OCI-LY7 (cell line): Measurements from ENCODE around the gene SELENOK. TPM values are rescaled to one million over a fixed set of nuclear protein-coding genes. Genes with fewer than 3 reads are reported as not detected.

Experiments
- BruUV-seq: library from RNA; stranded (reverse); fragments of 400-500 nt; replicated peaks from 2 replicates; lab custom pipeline; 2021; lab: Mats Ljungman, UMichigan
- CTCF ChIA-PET: fragments of 300-600 bp; sonication (Branson Sonifier 250); formaldehyde crosslinking; loops from one replicate; lab custom pipeline; 2022; ENCODE audit warnings: antibody characterized with exemption; ENCODE audit not compliant: unreplicated experiment; lab: Charles Lee
- POLR2A ChIA-PET: fragments of 300-600 bp; sonication (Branson Sonifier 250); formaldehyde crosslinking; loops from one replicate; lab custom pipeline; 2022; ENCODE audit warnings: antibody characterized with exemption; lab: Charles Lee
- DNase-seq: peaks from one replicate; pipeline ENCODE4 v3.0.0-alpha.2; 2015; ENCODE audit warnings: low spot score
- H2AFZ ChIP-seq: fragments of 200-600 bp; sonication (generic), shearing (Covaris generic); 2 replicates; pipeline ENCODE4 v1.6.1; 2014; ENCODE audit warnings: mild to moderate bottlenecking, antibody characterized with exemption, low read length, moderate library complexity
- H3K27ac ChIP-seq: fragments of 200-600 bp; sonication (generic); 2 replicates; pipeline ENCODE4 v1.5.1; 2014; ENCODE audit warnings: mixed run types, low read depth, mild to moderate bottlenecking, moderate library complexity, low read length, inconsistent platforms; ENCODE audit not compliant: poor library complexity, severe bottlenecking
- H3K36me3 ChIP-seq: fragments of 200-600 bp; sonication (generic); 2 replicates; pipeline ENCODE4 v1.6.1; 2014; ENCODE audit warnings: mild to moderate bottlenecking, antibody characterized with exemption, low read length, moderate library complexity, mixed read lengths; ENCODE audit not compliant: insufficient read depth
- H3K4me1 ChIP-seq: fragments of 200-600 bp; sonication (generic); 2 replicates; pipeline ENCODE4 v1.5.1; 2014; ENCODE audit warnings: mild to moderate bottlenecking, low read length; ENCODE audit not compliant: insufficient read depth, poor library complexity, severe bottlenecking
- H3K4me2 ChIP-seq: fragments of 200-600 bp; sonication (generic); 2 replicates; pipeline ENCODE4 v1.6.1; 2014; ENCODE audit warnings: mild to moderate bottlenecking, low read length
- H3K4me3 ChIP-seq: fragments of 200-600 bp; sonication (generic); 2 replicates; pipeline ENCODE4 v1.5.1; 2014; ENCODE audit warnings: mild to moderate bottlenecking, low read depth, low read length; ENCODE audit not compliant: poor library complexity, severe bottlenecking
- H3K79me2 ChIP-seq: fragments of 200-600 bp; sonication (generic); 2 replicates; pipeline ENCODE4 v1.6.1; 2016; ENCODE audit warnings: low read depth, mild to moderate bottlenecking, low read length, moderate library complexity, mixed read lengths; ENCODE audit not compliant: insufficient read depth
- H3K9me2 ChIP-seq: fragments of 200-600 bp; sonication (generic); 2 replicates; pipeline ENCODE4 v1.6.1; 2016; ENCODE audit warnings: mild to moderate bottlenecking, low read length, mixed read lengths; ENCODE audit not compliant: insufficient read depth
- H3K9me3 ChIP-seq: fragments of 200-600 bp; sonication (generic); 2 replicates; pipeline ENCODE4 v1.6.1; 2014; ENCODE audit warnings: mild to moderate bottlenecking, mixed run types, low read length, mixed read lengths
- H4K20me1 ChIP-seq: fragments of 200-600 bp; sonication (generic); 2 replicates; pipeline ENCODE4 v1.6.1; 2014; ENCODE audit warnings: mild to moderate bottlenecking, antibody characterized with exemption, low read length, moderate library complexity, mixed read lengths; ENCODE audit not compliant: insufficient read depth
- CTCF ChIP-seq: fragments of 200-600 bp; sonication (generic); conservative IDR thresholded peaks from 2 replicates; pipeline ENCODE4 v1.5.1; 2014; ENCODE audit warnings: mild to moderate bottlenecking, antibody characterized with exemption, low read length, moderate library complexity, mixed read lengths
- EZH2phosphoT487 ChIP-seq: fragments of 200-600 bp; sonication (generic); IDR thresholded peaks from 2 replicates; pipeline ENCODE4 v1.6.1; 2018; ENCODE audit warnings: low read depth, borderline replicate concordance, mild to moderate bottlenecking, mixed run types, antibody characterized with exemption, low read length, moderate library complexity, mixed read lengths
- intact Hi-C: fragments of 100-400 bp; cut with micrococcal nuclease; formaldehyde crosslinking; loops from one replicate; pipeline ENCODE4 v1.10.0; 2022; ENCODE audit not compliant: unreplicated experiment
- total RNA-seq, 2 experiments: library from RNA; depleted of rRNA in 1 of 2; stranded (reverse); fragments of >200 nt in 1 of 2; shearing (Covaris generic) in 1 of 2; gene quantifications; 2 replicates each; pipeline ENCODE4 v1.2.3, GENCODE V29; 2014 to 2022

SELENOK gene
- total RNA-seq, 2 experiments from 2014 or later: 36.7 to 48.7 TPM

- Histone ChIP-seq H3K9me2 (no peaks in the 10 kb centered on the region), H4K20me1 (no peaks in the 10 kb centered on the region), H3K36me3 (no peaks in the 10 kb centered on the region), H3K79me2 (no peaks in the 10 kb centered on the region), H3K4me2 (no peak overlapping the region), H3K9me3 (no peaks in the 10 kb centered on the region), H3K4me3 (no peak overlapping the region), H3K4me1 (no peaks in the 10 kb centered on the region), H2AFZ (no peak overlapping the region), H3K27ac (no peak overlapping the region)
- TF ChIP-seq EZH2phosphoT487 (no peak), CTCF (no peak)
- ChIA-PET CTCF (interaction anchor here (0.7 to 1.0 kb wide), 2 partner anchors 52 to 435 kb away, joined by 3 read pairs; no protein-coding TSS in a partner anchor), POLR2A (no interaction called here)
- no TSS peak for BruUV-seq
- intact Hi-C loops: loop anchor here (10.0 kb wide), 2 partner anchors 486 to 564 kb away; no protein-coding TSS in a partner anchor
- DNase-seq: no peak
Measured at GRCh38 chr3:53939086-53939582, 47.5 kb upstream of the SELENOK start.

DNA sequence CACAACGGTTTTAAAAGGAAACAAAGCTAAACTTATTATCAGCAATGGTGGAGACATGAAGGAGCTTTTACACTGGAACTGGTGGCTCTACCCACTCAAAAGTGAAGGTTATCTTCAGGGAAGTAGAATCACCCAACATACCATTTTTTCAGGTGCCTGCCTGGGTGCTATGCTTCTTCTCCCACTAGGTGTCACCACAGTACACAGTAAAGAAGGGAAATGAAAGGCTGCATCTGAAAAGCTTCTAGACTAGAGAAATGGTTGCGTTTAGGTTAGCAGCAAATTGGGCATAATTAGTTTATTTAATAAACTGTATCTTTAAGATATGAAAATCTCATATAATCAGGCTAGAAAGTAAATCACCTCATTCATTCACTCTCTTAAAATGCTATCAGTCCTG, 47.0 kb upstream of the SELENOK start:
- Histone ChIP-seq H3K27ac (no peak overlapping the region), H3K4me2 (no peak overlapping the region), H3K4me3 (no peak overlapping the region), H3K9me2 (no peaks in the 10 kb centered on the region), H3K4me1 (no peaks in the 10 kb centered on the region), H3K9me3 (no peaks in the 10 kb centered on the region), H2AFZ (no peak overlapping the region), H3K36me3 (no peaks in the 10 kb centered on the region), H3K79me2 (no peaks in the 10 kb centered on the region), H4K20me1 (no peaks in the 10 kb centered on the region)
- peak; percentile 54 for DNase-seq
- intact Hi-C loops: loop anchor here (1.0 to 10.0 kb wide), 3 partner anchors 209 to 564 kb away; no protein-coding TSS in a partner anchor
- no peak for TF ChIP-seq EZH2phosphoT487
- peak; percentile 91 for TF ChIP-seq CTCF
- BruUV-seq: no TSS peak
- ChIA-PET CTCF (interaction anchor here (0.7 to 1.0 kb wide), 2 partner anchors 53 to 436 kb away, joined by 3 read pairs; no protein-coding TSS in a partner anchor), POLR2A (no interaction called here)

DNA sequence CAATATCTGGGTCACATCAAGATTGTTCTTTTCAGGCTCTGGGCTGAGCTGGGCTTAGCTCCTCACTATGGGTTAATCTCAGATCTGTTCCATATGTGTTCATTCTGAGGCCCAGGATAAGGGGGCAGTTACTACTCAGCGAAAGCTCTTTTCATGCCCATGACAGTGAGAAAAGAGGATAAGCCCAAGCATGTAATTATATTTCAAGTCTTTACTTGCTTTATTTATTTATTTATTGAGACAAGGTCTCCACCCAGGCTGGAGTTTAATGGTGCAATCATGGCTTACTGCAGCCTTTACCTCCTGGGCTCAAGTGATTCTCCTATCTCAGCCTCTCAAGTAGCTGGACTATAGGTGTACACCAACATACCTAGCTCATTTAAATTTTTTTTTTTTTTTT, 44.7 kb upstream of the SELENOK start:
- ChIA-PET CTCF (no interaction called here), POLR2A (no interaction called here)
- Histone ChIP-seq H3K79me2 (no peaks in the 10 kb centered on the region), H3K36me3 (no peaks in the 10 kb centered on the region), H2AFZ (no peak overlapping the region), H3K9me3 (no peaks in the 10 kb centered on the region), H3K4me1 (no peaks in the 10 kb centered on the region), H3K4me2 (no peak overlapping the region), H3K4me3 (no peak overlapping the region), H3K27ac (no peak overlapping the region), H3K9me2 (no peaks in the 10 kb centered on the region), H4K20me1 (no peaks in the 10 kb centered on the region)
- intact Hi-C loops: loop anchor here (10.0 kb wide), 2 partner anchors 488 to 562 kb away; no protein-coding TSS in a partner anchor
- DNase-seq: no peak
- TF ChIP-seq CTCF (no peak), EZH2phosphoT487 (no peak)
- BruUV-seq: no TSS peak
